Neural crest cell (in vitro differentiated cells): ENCODE results near the gene GPR55. TPM values are rescaled to one million over a fixed set of nuclear protein-coding genes. Genes with fewer than 3 reads are reported as not detected.
A peak's percentile ranks its signal among the peaks of the same experiment; 100 is the strongest.

ENCODE experiments used
- DNase-seq: peaks from one replicate; pipeline ENCODE4 v3.0.0; 2021; ENCODE audit warnings: low read depth, mixed read lengths, low spot score
- H3K27ac Mint-ChIP-seq: one replicate; pipeline ENCODE4 v1.8.0; 2021; ENCODE audit warnings: mild to moderate bottlenecking, mixed read lengths; ENCODE audit not compliant: unreplicated experiment
- H3K27me3 Mint-ChIP-seq: 2 replicates; pipeline ENCODE4 v1.8.0; 2021; ENCODE audit warnings: low read depth, mild to moderate bottlenecking, mixed read lengths
- H3K36me3 Mint-ChIP-seq: 2 replicates; pipeline ENCODE4 v1.8.0; 2021; ENCODE audit warnings: low read depth, mild to moderate bottlenecking, mixed read lengths
- H3K4me1 Mint-ChIP-seq: 2 replicates; pipeline ENCODE4 v1.8.0; 2021; ENCODE audit warnings: mixed read lengths
- H3K4me3 Mint-ChIP-seq: one replicate; pipeline ENCODE4 v1.8.0; 2021; ENCODE audit warnings: mild to moderate bottlenecking, mixed read lengths
- H3K9me3 Mint-ChIP-seq: 2 replicates; pipeline ENCODE4 v1.8.0; 2021; ENCODE audit warnings: mixed read lengths
- total RNA-seq: library from RNA; stranded (reverse); gene quantifications from 2 replicates; pipeline ENCODE4 v1.2.1, GENCODE V29; 2021
- TF ChIP-seq, protein P1 (sequence below): fragments of 200-600 bp; sonication (generic); conservative IDR thresholded peaks from 2 replicates; pipeline ENCODE4 v1.5.0; 2021; ENCODE audit warnings: antibody characterized with exemption, mild to moderate bottlenecking

Gene GPR55
- total RNA-seq, 1 donor from 2014 or later: not detected

- no peak for DNase-seq
- Mint-ChIP-seq H3K4me1 (peaks cover 3% of the 10 kb centered on the region), H3K4me3 (no peak overlapping the region), H3K27ac (no peak overlapping the region), H3K36me3 (peaks cover 10% of the 10 kb centered on the region), H3K9me3 (no peaks in the 10 kb centered on the region), H3K27me3 (no peaks in the 10 kb centered on the region)
- TF ChIP-seq, protein P1, sequence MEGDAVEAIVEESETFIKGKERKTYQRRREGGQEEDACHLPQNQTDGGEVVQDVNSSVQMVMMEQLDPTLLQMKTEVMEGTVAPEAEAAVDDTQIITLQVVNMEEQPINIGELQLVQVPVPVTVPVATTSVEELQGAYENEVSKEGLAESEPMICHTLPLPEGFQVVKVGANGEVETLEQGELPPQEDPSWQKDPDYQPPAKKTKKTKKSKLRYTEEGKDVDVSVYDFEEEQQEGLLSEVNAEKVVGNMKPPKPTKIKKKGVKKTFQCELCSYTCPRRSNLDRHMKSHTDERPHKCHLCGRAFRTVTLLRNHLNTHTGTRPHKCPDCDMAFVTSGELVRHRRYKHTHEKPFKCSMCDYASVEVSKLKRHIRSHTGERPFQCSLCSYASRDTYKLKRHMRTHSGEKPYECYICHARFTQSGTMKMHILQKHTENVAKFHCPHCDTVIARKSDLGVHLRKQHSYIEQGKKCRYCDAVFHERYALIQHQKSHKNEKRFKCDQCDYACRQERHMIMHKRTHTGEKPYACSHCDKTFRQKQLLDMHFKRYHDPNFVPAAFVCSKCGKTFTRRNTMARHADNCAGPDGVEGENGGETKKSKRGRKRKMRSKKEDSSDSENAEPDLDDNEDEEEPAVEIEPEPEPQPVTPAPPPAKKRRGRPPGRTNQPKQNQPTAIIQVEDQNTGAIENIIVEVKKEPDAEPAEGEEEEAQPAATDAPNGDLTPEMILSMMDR: no peak
These were observed 47.1 kb downstream of the GPR55 start for GRCh38 chr2:230877759-230878598.

- Mint-ChIP-seq H3K36me3 (peaks cover 10% of the 10 kb centered on the region), H3K4me3 (no peak overlapping the region), H3K9me3 (no peaks in the 10 kb centered on the region), H3K27me3 (no peaks in the 10 kb centered on the region), H3K4me1 (peaks cover 7% of the 10 kb centered on the region), H3K27ac (no peak overlapping the region)
- TF ChIP-seq, protein P1: no peak
- DNase-seq: no peak
These were observed 47.8 kb downstream of the GPR55 start for GRCh38 chr2:230877116-230877758.

DNA sequence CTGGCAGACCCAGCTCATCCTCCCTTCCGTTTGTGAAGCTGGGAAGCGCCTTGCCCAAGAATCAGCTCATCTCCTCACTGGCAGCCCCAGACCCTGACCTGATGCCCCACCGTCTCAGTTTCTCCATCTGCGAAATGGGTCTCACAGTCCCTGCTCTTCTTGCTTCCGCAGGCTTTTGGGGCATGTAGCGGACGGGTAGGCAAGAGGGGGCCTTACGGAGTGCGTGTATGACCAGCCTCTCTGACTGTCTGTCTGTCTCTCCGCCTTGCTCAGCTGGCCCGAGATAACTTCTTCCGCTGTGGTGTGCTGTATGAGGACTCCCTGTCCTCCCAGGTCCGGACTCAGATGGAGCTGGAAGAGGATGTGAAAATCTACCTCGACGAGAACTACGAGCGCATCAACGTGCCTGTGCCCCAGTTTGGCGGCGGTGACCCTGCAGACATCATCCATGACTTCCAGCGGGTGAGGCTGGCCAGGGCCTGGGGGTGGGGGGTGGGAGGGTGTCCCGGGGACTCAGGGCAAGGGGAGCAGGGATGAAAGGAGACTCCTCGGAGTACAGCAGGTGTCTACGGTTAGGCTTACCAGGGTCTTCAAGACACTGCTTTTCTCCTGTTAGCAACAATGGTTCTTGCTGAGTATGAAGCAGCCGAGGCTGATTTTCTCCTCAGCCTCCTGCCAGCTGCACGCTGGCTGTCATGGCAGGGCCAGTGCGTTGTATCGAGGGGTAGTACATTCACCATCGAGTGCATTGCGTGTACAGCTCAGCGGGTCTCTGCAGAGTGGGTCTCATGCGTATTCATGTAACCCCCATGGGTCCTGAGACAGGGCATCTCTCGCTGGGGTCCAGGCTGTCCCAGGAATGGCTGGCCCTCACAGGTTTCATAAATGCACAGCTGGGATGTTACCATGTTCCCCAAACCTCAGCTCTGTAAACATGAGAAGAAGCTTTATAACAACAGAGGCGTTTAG lies 49.4 kb downstream of the GPR55 start:
- TF ChIP-seq, protein P1: no peak
- H3K27me3 Mint-ChIP-seq: no peaks in the 10 kb centered on the region
- H3K4me1 Mint-ChIP-seq: peaks cover 15% of the 10 kb centered on the region
- no peak for DNase-seq
- H3K9me3 Mint-ChIP-seq: no peaks in the 10 kb centered on the region
- no peak overlapping the region for H3K27ac Mint-ChIP-seq
- no peak overlapping the region for H3K4me3 Mint-ChIP-seq
- H3K36me3 Mint-ChIP-seq: peaks cover 3% of the 10 kb centered on the region

DNA sequence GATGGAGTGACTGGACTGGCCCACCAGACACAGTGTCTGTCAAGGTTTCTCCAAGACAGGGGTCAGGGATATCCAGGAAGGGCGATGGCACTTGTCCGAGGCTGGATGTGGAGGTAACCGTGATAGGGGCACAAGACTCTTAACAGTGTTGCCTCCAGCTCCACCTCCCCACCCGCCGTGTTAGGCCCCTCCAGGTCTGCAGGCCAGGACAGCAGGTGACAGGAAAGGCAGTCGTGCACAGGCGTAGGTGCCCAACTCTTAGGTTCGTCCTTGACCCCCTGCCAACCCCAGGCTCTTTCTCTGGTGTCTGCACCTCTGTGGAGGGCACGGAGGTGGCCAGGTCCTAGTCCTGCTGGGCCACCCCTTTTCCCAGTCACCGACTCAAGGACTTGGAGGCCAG lies 50.2 kb downstream of the GPR55 start:
- no peak for DNase-seq
- Mint-ChIP-seq H3K27ac (no peak overlapping the region), H3K4me1 (peaks cover 22% of the 10 kb centered on the region), H3K27me3 (no peaks in the 10 kb centered on the region), H3K9me3 (no peaks in the 10 kb centered on the region), H3K4me3 (no peak overlapping the region), H3K36me3 (no peaks in the 10 kb centered on the region)
- TF ChIP-seq, protein P1: no peak

DNA sequence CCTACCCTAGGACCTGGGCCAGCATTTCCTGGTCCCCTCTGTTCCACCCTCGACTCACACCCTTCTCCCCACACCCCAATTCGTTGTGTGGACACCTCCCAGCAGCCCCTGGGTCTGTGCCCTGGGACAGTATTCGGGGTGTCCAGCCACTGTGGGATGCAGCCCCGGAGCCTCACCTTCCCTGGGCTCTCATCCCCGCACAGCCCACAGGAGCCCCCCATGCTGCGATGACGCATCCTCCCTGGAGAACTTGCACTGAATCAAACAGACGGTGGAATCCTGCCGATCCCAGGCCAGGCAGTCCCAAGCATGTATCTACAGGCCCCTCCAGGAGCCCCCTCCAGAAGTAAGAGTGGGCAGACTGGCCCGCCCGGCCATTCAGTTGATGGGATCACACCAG lies 50.6 kb downstream of the GPR55 start:
- Mint-ChIP-seq H3K27me3 (no peaks in the 10 kb centered on the region), H3K36me3 (no peaks in the 10 kb centered on the region), H3K4me1 (peaks cover 27% of the 10 kb centered on the region), H3K4me3 (no peak overlapping the region), H3K27ac (peak overlapping the region; percentile 43), H3K9me3 (no peaks in the 10 kb centered on the region)
- DNase-seq: no peak
- TF ChIP-seq, protein P1: no peak
